Measurements from ENCODE around the gene DNAI1.

Gene DNAI1

GRCh38 chr9:34505370-34506120, 46.9 kb downstream of the DNAI1 start:
- no peak overlapping the region for H3K4me3 ChIP-seq (ENCODE audit: low read depth, low read length)
- no peak for TF ChIP-seq CTCF (IDR thresholded peaks at IDR 0.05; ENCODE audit: borderline replicate concordance, insufficient read depth, low read depth, low read length)

- TF ChIP-seq CTCF (IDR thresholded peaks at IDR 0.05; ENCODE audit: borderline replicate concordance, insufficient read depth, low read depth, low read length): no peak
- no peak overlapping the region for H3K4me3 ChIP-seq (ENCODE audit: low read depth, low read length)
These were observed 48.0 kb downstream of the DNAI1 start for GRCh38 chr9:34506623-34507022.

GRCh38 chr9:34507556-34507955, 49.0 kb downstream of the DNAI1 start:
- no peak for TF ChIP-seq CTCF (IDR thresholded peaks at IDR 0.05; ENCODE audit: borderline replicate concordance, insufficient read depth, low read depth, low read length)
- no peak overlapping the region for H3K4me3 ChIP-seq (ENCODE audit: low read depth, low read length)

GRCh38 chr9:34507966-34508365, 49.4 kb downstream of the DNAI1 start:
- TF ChIP-seq CTCF (IDR thresholded peaks at IDR 0.05; ENCODE audit: borderline replicate concordance, insufficient read depth, low read depth, low read length): no peak
- no peak overlapping the region for H3K4me3 ChIP-seq (ENCODE audit: low read depth, low read length)

- TF ChIP-seq CTCF (IDR thresholded peaks at IDR 0.05; ENCODE audit: borderline replicate concordance, insufficient read depth, low read depth, low read length): no peak
- no peak overlapping the region for H3K4me3 ChIP-seq (ENCODE audit: low read depth, low read length)
These were observed 49.9 kb downstream of the DNAI1 start for GRCh38 chr9:34508463-34508862.

GRCh38 chr9:34508951-34509350, 50.3 kb downstream of the DNAI1 start:
- H3K4me3 ChIP-seq (ENCODE audit: low read depth, low read length): no peak overlapping the region
- no peak for TF ChIP-seq CTCF (IDR thresholded peaks at IDR 0.05; ENCODE audit: borderline replicate concordance, insufficient read depth, low read depth, low read length)

Data from GM12875 (cell line).